ENCODE data around the gene DLX2.

- TF ChIP-seq POLR2A (IDR thresholded peaks at IDR 0.05) (no peak), POLR2AphosphoS5 (IDR thresholded peaks at IDR 0.05) (no peak)
- TF ChIP-seq, protein P1, sequence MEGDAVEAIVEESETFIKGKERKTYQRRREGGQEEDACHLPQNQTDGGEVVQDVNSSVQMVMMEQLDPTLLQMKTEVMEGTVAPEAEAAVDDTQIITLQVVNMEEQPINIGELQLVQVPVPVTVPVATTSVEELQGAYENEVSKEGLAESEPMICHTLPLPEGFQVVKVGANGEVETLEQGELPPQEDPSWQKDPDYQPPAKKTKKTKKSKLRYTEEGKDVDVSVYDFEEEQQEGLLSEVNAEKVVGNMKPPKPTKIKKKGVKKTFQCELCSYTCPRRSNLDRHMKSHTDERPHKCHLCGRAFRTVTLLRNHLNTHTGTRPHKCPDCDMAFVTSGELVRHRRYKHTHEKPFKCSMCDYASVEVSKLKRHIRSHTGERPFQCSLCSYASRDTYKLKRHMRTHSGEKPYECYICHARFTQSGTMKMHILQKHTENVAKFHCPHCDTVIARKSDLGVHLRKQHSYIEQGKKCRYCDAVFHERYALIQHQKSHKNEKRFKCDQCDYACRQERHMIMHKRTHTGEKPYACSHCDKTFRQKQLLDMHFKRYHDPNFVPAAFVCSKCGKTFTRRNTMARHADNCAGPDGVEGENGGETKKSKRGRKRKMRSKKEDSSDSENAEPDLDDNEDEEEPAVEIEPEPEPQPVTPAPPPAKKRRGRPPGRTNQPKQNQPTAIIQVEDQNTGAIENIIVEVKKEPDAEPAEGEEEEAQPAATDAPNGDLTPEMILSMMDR (IDR thresholded peaks at IDR 0.05) = no peak
Measured at GRCh38 chr2:172097557-172098131, 5.1 kb downstream of the DLX2 start.
